Kidney epithelial cell (primary cell): ENCODE measurements around the gene KIF5A. TPM values are rescaled to one million over a fixed set of nuclear protein-coding genes. Genes with fewer than 3 reads are reported as not detected.

Experiments
- DNase-seq: peaks from one replicate; pipeline ENCODE4 v3.0.0-alpha.2; 2010; ENCODE audit warnings: low read depth
- H3K27me3 ChIP-seq: 2 replicates; pipeline ENCODE4 v1.6.0; 2011; ENCODE audit warnings: low read length; ENCODE audit not compliant: control insufficient read depth, insufficient read depth
- H3K36me3 ChIP-seq: 2 replicates; pipeline ENCODE4 v1.5.1; 2011; ENCODE audit warnings: low read length; ENCODE audit not compliant: control insufficient read depth, insufficient read depth
- H3K4me3 ChIP-seq: 2 replicates; pipeline ENCODE4 v1.5.1; 2011; ENCODE audit warnings: low read depth, mild to moderate bottlenecking, control low read depth, low read length
- total RNA-seq: library from RNA; depleted of rRNA; stranded (reverse); fragments of >200 nt; gene quantifications from 2 replicates; pipeline ENCODE4 v1.2.3, GENCODE V29; 2015
- TF ChIP-seq, protein P1 (sequence below): IDR thresholded peaks from 2 replicates; pipeline ENCODE4 v1.5.1; 2011; ENCODE audit warnings: mild to moderate bottlenecking, moderate library complexity, low read length, control low read depth, inconsistent platforms; ENCODE audit not compliant: insufficient read depth, poor library complexity, severe bottlenecking

The KIF5A gene
- total RNA-seq, 1 donor from 2014 or later = 1.9 TPM

DNA sequence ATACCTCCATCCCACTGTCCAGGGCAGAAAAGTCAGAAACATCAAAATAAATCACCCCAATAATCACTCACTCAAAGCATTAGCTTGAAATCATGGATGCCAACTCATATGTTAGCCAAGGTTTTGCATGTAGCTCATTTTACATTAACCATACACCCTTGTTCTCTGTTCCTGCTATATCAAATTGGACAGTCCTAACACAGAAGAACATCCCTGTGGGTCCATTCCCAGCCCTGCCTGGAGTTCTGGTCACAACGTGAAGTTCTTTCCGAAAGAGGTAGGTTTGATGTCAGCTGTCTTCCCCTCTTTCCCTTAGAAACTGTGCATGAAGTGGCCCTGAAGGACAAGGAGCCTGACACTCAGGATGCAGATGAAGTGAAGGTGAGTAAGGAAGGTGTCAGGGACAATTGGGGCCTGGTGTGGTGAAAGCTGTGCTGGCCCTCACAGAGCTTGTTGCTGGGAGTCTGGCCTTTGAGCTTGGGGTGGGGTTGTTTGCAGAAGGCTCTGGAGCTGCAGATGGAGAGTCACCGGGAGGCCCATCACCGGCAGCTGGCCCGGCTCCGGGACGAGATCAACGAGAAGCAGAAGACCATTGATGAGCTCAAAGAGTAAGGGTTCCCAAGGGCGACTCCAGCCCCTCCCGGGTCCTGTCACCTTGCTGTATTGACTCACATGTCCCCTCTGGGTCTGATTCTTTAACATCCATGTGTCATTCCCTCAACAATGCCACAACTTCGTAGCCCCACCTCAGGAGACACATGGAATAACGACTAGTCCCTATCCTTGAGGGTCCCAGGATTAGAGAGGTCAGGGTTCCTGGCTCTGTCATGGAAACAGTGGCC is 26.1 kb downstream of the KIF5A start:
- Histone ChIP-seq H3K36me3 (no peaks in the 10 kb centered on the region), H3K27me3 (no peaks in the 10 kb centered on the region), H3K4me3 (no peak overlapping the region)
- no peak for DNase-seq
- TF ChIP-seq, protein P1, sequence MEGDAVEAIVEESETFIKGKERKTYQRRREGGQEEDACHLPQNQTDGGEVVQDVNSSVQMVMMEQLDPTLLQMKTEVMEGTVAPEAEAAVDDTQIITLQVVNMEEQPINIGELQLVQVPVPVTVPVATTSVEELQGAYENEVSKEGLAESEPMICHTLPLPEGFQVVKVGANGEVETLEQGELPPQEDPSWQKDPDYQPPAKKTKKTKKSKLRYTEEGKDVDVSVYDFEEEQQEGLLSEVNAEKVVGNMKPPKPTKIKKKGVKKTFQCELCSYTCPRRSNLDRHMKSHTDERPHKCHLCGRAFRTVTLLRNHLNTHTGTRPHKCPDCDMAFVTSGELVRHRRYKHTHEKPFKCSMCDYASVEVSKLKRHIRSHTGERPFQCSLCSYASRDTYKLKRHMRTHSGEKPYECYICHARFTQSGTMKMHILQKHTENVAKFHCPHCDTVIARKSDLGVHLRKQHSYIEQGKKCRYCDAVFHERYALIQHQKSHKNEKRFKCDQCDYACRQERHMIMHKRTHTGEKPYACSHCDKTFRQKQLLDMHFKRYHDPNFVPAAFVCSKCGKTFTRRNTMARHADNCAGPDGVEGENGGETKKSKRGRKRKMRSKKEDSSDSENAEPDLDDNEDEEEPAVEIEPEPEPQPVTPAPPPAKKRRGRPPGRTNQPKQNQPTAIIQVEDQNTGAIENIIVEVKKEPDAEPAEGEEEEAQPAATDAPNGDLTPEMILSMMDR = no peak

GRCh38 chr12:57576613-57577160 is 26.8 kb downstream of the KIF5A start:
- TF ChIP-seq, protein P1 = no peak
- Histone ChIP-seq H3K27me3 (no peaks in the 10 kb centered on the region), H3K36me3 (no peaks in the 10 kb centered on the region), H3K4me3 (no peak overlapping the region)
- no peak for DNase-seq

DNA sequence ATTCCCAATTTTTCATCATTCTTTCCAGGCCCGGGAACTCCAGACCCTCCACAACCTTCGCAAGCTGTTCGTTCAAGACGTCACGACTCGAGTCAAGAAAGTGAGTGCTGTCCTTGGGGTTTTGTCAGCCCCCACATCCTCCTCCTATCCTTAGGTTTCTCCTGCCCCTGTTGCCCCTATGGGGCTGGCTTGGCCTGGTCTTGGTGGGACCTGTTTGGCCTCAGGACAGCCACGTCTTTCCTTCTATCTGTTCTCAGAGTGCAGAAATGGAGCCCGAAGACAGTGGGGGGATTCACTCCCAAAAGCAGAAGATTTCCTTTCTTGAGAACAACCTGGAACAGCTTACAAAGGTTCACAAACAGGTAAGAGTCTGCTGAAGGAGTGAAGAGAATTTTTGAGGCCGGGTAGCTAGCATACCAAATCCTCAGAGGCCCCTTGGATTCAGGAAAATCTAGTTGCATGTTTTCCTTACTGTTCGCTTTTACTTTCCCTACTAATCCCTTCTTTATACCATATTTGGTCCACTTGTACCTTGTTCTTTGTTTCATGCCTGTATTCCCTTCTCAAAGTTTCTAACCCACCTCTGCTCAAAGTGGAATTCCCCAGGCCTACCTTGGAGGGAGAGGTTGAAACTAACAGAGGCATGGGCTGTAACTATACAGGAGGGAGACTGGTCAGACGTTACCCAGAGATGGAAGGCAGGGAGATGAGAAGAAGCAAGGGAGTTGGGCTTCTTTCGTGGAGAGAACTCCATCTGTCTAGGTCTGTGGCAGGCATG is 28.3 kb downstream of the KIF5A start:
- Histone ChIP-seq H3K36me3 (no peaks in the 10 kb centered on the region), H3K4me3 (no peak overlapping the region), H3K27me3 (no peaks in the 10 kb centered on the region)
- TF ChIP-seq, protein P1 = no peak
- DNase-seq = no peak

DNA sequence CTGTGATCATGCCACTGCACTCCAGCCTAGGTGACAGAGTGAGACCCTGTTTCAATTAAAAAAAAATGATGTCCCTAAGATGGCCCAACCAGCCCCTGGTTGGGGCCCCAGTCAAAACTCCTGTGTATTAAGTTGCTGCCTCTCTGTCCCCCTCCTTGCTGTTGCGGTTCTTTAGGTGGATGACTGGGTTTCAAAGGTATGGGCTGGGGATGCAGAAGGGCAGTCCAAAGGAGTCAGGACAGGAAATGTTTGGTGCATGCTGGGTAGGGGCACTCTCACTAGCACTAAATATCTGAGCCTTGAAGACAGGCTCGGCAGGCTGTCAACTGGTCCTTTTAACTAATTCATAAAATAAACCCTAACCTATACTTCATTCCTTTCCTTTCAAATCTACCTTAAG is 29.2 kb downstream of the KIF5A start:
- H3K4me3 ChIP-seq = no peak overlapping the region
- no peaks in the 10 kb centered on the region for H3K36me3 ChIP-seq
- TF ChIP-seq, protein P1 = no peak
- H3K27me3 ChIP-seq = no peaks in the 10 kb centered on the region
- no peak for DNase-seq

- H3K4me3 ChIP-seq = no peak overlapping the region
Measured at GRCh38 chr12:57579677-57580465, 30.0 kb downstream of the KIF5A start.

More at GRCh38 chr12:57579677-57580465, 30.0 kb downstream of the KIF5A start:
- no peak for DNase-seq
- TF ChIP-seq, protein P1 = no peak
- Histone ChIP-seq H3K27me3 (no peaks in the 10 kb centered on the region), H3K36me3 (no peaks in the 10 kb centered on the region)
